Hepatocyte (in vitro differentiated cells): ENCODE results near the gene MRPS27.

Experiments
- CTCF ChIP-seq: fragments of 200-600 bp; sonication (generic); IDR thresholded peaks from 2 replicates; pipeline ENCODE4 v1.5.1; 2016; ENCODE audit warnings: antibody characterized with exemption, mild to moderate bottlenecking; ENCODE audit not compliant: poor library complexity
- EZH2 ChIP-seq: fragments of 200-600 bp; sonication (generic); IDR thresholded peaks from 2 replicates; pipeline ENCODE4 v1.6.1; 2016; ENCODE audit warnings: antibody characterized with exemption, mild to moderate bottlenecking, borderline replicate concordance
- EZH2phosphoT487 ChIP-seq: fragments of 200-600 bp; sonication (generic); IDR thresholded peaks from one replicate; pipeline ENCODE4 v1.6.1; 2018; ENCODE audit warnings: antibody characterized with exemption, mild to moderate bottlenecking, low read depth, moderate library complexity; ENCODE audit not compliant: unreplicated experiment, severe bottlenecking

- TF ChIP-seq CTCF (no peak), EZH2 (no peak), EZH2phosphoT487 (no peak)
These were observed 54.8 kb downstream of the MRPS27 start for GRCh38 chr5:72265032-72265877.
